SU-DHL-6 (cell line): ENCODE results near the gene ZC3H18.

ENCODE experiments used
- H2AFZ ChIP-seq: fragments of 200-600 bp; sonication (generic); 2 replicates; pipeline ENCODE4 v1.6.1; 2014; ENCODE audit warnings: low read depth, mild to moderate bottlenecking, moderate library complexity, mixed read lengths, antibody characterized with exemption, low read length; ENCODE audit not compliant: severe bottlenecking
- H3F3A ChIP-seq: fragments of 200-600 bp; shearing (Covaris generic); 2 replicates; pipeline ENCODE4 v1.6.0; 2016; ENCODE audit warnings: antibody characterized with exemption, mild to moderate bottlenecking; ENCODE audit not compliant: insufficient read depth
- H3K27ac ChIP-seq: fragments of 200-600 bp; sonication (generic); 2 replicates; pipeline ENCODE4 v1.5.1; 2016; ENCODE audit warnings: low read depth, mild to moderate bottlenecking, low read length, moderate library complexity, mixed read lengths
- H3K27me3 ChIP-seq: fragments of 200-600 bp; sonication (generic), shearing (Covaris generic); 2 replicates; pipeline ENCODE4 v1.6.0; 2014; ENCODE audit warnings: mild to moderate bottlenecking, low read length
- H3K36me3 ChIP-seq: fragments of 200-600 bp; sonication (generic); 2 replicates; pipeline ENCODE4 v1.6.1; 2014; ENCODE audit warnings: mild to moderate bottlenecking, low read length, mixed read lengths
- H3K4me2 ChIP-seq: fragments of 300-600, 200-600 bp; shearing (Covaris generic), sonication (generic); 2 replicates; pipeline ENCODE4 v1.6.0; 2014; ENCODE audit warnings: low read length, low read depth, mild to moderate bottlenecking; ENCODE audit not compliant: poor library complexity, severe bottlenecking
- H3K4me3 ChIP-seq: fragments of 200-600 bp; sonication (generic); 2 replicates; pipeline ENCODE4 v1.5.1; 2014; ENCODE audit warnings: antibody characterized with exemption, low read length, mild to moderate bottlenecking, mixed read lengths; ENCODE audit not compliant: insufficient read depth, poor library complexity, severe bottlenecking
- H3K79me2 ChIP-seq: fragments of 200-600 bp; sonication (generic); 2 replicates; pipeline ENCODE4 v1.6.1; 2014; ENCODE audit warnings: mild to moderate bottlenecking, low read length, moderate library complexity; ENCODE audit not compliant: insufficient read depth
- H3K9ac ChIP-seq: fragments of 200-600 bp; sonication (generic); 2 replicates; pipeline ENCODE4 v1.7.0; 2014; ENCODE audit warnings: mild to moderate bottlenecking, low read length
- H3K9me2 ChIP-seq: fragments of 200-600 bp; sonication (generic); replicated peaks from 2 replicates; pipeline ENCODE4 v1.6.1; 2014; ENCODE audit warnings: low read length; ENCODE audit not compliant: insufficient read depth
- H3K9me3 ChIP-seq: fragments of 200-600 bp; sonication (generic); 2 replicates; pipeline ENCODE4 v1.6.1; 2014; ENCODE audit warnings: low read length, mixed read lengths; ENCODE audit not compliant: insufficient read depth
- H4K20me1 ChIP-seq: fragments of 200-600 bp; sonication (generic); 2 replicates; pipeline ENCODE4 v1.6.1; 2014; ENCODE audit warnings: low read depth, mild to moderate bottlenecking, antibody characterized with exemption, low read length, moderate library complexity, mixed read lengths
- CTCF ChIP-seq: fragments of 200-600 bp; sonication (generic); IDR thresholded peaks from one replicate; pipeline ENCODE4 v1.5.1; 2017; ENCODE audit warnings: antibody characterized with exemption, mild to moderate bottlenecking, low read length, moderate library complexity; ENCODE audit not compliant: insufficient read depth, poor library complexity, severe bottlenecking
- EZH2phosphoT487 ChIP-seq: fragments of 200-600 bp; sonication (generic), shearing (Covaris generic); conservative IDR thresholded peaks from 2 replicates; pipeline ENCODE4 v1.6.1; 2018; ENCODE audit warnings: mild to moderate bottlenecking, antibody characterized with exemption, low read length, moderate library complexity, mixed read lengths

Gene ZC3H18

GRCh38 chr16:88673716-88674379, 103.6 kb downstream of the ZC3H18 start:
- no peaks in the 10 kb centered on the region for H3K79me2 ChIP-seq
- H3K9me2 ChIP-seq: no peaks in the 10 kb centered on the region
- no peak overlapping the region for H3K4me3 ChIP-seq
- no peaks in the 10 kb centered on the region for H3K36me3 ChIP-seq
- H2AFZ ChIP-seq: no peak overlapping the region
- no peaks in the 10 kb centered on the region for H3F3A ChIP-seq
- TF ChIP-seq CTCF (no peak), EZH2phosphoT487 (no peak)
- no peak overlapping the region for H3K4me2 ChIP-seq
- H3K27ac ChIP-seq: no peak overlapping the region
- no peaks in the 10 kb centered on the region for H4K20me1 ChIP-seq
- no peak overlapping the region for H3K9ac ChIP-seq
- no peaks in the 10 kb centered on the region for H3K9me3 ChIP-seq
- H3K27me3 ChIP-seq: no peaks in the 10 kb centered on the region

- no peaks in the 10 kb centered on the region for H3K36me3 ChIP-seq
- H3K27me3 ChIP-seq: no peaks in the 10 kb centered on the region
- H3K79me2 ChIP-seq: no peaks in the 10 kb centered on the region
- TF ChIP-seq EZH2phosphoT487 (no peak), CTCF (no peak)
- H3K4me3 ChIP-seq: no peak overlapping the region
- H3K9ac ChIP-seq: no peak overlapping the region
- H3F3A ChIP-seq: peaks cover 5% of the 10 kb centered on the region; the same call in 1 of the 2 replicates
- no peaks in the 10 kb centered on the region for H3K9me2 ChIP-seq
- H3K27ac ChIP-seq: no peak overlapping the region
- no peak overlapping the region for H3K4me2 ChIP-seq
- H4K20me1 ChIP-seq: no peaks in the 10 kb centered on the region
- H3K9me3 ChIP-seq: no peaks in the 10 kb centered on the region
- no peak overlapping the region for H2AFZ ChIP-seq
These were observed 106.5 kb downstream of the ZC3H18 start for GRCh38 chr16:88676502-88677242.

GRCh38 chr16:88677721-88678120, 107.5 kb downstream of the ZC3H18 start:
- Histone ChIP-seq H3K36me3 (no peaks in the 10 kb centered on the region), H3K4me2 (no peak overlapping the region), H3K9ac (no peak overlapping the region), H2AFZ (no peak overlapping the region), H3K27ac (no peak overlapping the region), H3K79me2 (no peaks in the 10 kb centered on the region), H3K4me3 (no peak overlapping the region), H3F3A (peaks cover 14% of the 10 kb centered on the region), H3K9me2 (no peaks in the 10 kb centered on the region), H3K9me3 (no peaks in the 10 kb centered on the region), H3K27me3 (no peaks in the 10 kb centered on the region), H4K20me1 (no peaks in the 10 kb centered on the region)
- TF ChIP-seq CTCF (no peak), EZH2phosphoT487 (no peak)
